Kidney glomerular epithelial cell (primary cell): ENCODE data around the gene CNTN1.

Source experiments
- DNase-seq: peaks from one replicate; lab custom pipeline; 2025; lab: John Stamatoyannopoulos, UW

CNTN1 gene

DNA sequence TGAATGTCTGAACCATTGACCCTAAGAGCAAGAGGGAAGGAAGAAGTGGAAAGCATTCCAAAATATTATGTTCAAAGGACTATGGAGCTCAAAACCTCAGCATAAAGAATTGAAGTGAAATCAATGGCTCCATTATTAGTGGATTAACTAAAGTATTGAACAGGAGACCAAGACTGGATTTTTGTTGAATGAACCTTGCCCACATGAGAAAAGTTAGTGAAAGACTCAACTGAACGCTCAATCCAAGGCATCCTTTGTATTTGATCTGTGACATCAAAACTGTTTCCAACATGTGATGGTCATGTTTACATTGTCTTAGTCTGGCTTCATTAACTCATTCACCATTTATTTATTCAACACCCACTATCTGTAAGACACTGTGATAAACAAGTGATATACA is 161.0 kb downstream of the CNTN1 start:
- DNase-seq, result no peak

DNA sequence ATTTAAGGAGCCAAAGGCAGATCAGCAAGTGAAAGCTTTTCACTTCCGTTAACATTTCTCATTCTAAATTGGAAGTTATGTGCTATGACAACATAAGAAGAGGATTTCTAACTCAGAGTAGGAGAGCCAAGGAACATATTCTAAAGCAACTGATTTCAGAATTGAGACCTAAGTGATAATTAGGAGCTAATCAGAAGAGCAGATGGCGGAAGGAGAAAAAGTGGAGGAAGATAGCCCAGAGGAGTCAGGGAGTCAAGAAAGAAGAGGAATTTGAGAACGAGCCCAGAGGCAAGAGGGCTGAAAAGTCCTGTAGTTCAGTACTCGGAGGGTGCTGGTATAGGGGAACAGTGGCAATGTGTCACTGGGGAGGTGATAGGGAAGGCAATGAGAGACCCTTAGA is 162.4 kb downstream of the CNTN1 start:
- no peak for DNase-seq

DNA sequence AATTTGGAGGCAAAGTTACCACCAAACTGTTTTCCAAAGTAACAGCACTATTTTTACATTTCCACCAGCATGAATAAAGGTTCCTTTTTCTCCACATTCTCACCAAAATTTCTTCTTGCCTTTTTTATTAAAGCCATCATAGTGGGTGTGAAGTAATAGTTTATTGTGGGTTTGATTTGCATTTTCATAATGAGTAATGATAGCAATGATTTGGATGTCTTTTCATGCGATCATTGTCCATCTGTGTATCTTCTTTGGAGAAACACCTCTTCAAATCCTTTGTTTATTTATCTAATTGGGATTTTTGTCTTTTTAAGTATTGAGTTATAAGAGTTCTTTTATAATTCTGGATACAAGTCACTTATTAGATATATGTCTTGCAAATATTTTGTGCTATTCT is 172.7 kb downstream of the CNTN1 start:
- no peak for DNase-seq

DNA sequence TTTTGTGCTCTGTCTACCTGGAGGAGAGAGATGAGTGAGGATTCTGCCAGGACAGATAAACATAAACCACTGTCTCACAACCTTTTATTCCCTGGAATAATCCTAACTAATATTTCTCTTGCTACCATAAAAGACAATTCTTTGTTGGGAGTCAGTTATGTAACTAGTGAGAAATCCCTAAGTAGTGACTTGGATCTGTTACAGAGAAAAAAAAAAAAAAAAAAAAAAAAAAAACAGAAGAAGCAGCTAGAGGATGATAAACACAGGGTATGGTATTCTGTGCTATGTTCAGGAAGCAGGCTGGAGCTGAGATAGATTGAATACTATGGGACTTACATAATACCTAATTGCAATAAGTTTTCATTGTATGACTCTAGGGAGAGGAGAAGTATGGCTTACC is 178.7 kb downstream of the CNTN1 start:
- no peak for DNase-seq

- DNase-seq, result no peak
Observed at GRCh38 chr12:40874868-40875267, 182.6 kb downstream of the CNTN1 start.

GRCh38 chr12:40889329-40889728 is 197.1 kb downstream of the CNTN1 start:
- DNase-seq, result no peak

DNA sequence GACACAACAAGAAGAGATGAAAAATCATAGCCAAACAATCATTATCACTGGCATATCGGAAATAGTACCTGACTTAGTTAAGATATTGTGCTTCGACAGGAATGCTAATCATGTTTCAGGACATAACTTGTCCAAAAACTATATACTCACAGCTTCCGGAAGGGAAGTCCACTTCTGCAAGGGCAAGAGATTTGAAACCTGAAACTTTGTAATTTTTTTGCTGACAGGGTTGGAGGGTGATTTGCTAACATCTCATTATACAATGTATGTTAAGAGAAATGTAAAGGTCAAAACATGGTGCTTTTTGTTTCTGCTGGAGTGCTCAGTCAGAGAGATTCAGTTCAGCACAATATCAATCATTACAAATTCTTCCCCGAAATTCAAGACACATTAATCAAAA is 200.3 kb downstream of the CNTN1 start:
- no peak for DNase-seq

DNA sequence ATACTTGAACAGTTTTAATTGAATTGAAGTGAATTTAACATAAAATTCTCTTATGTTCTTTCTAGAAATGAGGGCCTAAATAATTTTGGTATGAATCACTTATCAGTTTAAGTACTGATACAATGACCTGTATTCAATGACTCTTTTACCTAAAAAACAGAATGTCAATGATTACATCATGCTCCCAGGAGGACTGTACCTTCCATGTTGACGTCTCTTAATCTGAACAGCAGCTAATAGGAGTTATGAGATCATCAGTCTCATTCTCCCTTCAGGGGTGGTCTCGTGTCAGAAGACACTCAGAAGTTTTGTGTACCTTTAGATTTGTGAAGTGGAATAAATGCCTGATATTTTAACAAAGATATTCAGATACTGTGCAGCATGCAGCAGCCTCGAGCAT is 206.3 kb downstream of the CNTN1 start:
- no peak for DNase-seq

- no peak for DNase-seq
Observed at GRCh38 chr12:40903040-40903439, 210.8 kb downstream of the CNTN1 start.

DNA sequence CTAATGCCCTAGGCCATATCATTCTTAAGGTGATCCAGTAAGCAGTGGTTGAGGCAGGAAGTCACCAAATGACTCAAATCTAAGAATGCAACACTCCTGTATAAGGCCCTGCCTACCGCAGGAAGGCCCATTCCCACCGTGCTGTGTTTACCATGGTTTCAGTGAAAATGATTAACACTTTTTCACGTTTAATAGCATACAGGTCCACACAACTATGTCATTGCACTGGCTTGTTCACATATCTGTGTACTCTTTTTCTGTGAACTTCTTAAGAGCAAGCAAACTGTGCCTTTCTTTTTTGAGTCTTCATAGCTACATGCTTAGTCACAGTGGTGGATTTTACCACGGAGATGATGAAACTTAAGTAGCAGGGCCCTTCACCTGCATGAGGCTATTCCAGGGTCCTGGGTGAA is 214.9 kb downstream of the CNTN1 start:
- peak; percentile 5 for DNase-seq

DNA sequence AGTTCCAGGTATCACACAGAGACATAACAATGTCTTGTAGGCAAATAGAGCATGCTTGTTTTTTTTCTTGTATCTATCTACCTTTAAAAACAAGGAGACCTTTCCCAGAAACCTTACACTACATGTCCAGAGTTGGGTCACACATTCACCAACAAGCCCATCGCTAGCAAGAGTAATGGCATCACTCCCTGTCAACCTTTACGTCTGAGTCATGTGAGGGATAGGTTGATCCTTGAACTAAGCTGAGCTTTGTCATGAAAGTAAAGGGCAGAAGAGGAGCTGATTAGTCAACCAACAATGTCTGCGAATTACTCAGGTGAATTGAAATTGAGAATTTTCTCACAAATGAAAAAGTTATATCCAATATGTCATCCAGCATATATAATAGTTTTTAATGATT is 219.4 kb downstream of the CNTN1 start:
- no peak for DNase-seq

DNA sequence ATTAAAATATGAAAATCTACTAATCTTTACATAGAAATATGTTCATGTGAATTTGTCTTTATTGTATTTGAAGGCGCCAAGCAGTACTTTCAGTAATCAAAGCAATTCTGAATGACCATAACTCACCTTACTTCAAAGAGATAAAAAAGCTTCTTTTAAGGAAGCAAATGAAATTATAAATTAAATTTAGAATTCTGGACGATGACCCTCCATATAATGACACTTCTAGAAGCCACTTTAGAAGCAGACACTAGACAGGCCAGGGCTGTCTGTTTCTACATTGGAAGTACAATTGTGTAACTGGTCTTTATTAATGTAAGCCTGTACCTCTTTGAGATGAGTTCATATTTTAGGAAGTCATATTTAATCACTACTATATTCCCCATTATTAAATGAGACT is 222.9 kb downstream of the CNTN1 start:
- DNase-seq, result no peak

DNA sequence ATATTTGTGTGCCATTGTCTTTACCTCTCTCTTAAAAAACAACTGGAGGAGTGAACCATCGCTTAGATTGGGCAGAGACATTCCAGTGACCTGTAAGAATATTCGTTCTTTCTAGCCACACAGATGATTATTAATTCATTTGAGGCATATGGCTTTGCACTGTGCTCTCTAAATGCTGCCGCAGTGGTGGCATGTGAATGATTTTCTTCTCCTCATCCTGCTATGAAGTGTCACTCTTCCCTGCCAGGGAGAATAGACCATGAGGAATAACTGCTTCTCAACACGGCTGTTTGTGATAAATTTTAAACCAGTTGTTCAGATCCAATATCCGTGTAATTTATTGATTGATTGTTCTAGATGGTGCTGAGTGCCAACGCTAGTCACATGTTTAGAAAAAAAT is 225.3 kb downstream of the CNTN1 start:
- DNase-seq, result no peak

DNA sequence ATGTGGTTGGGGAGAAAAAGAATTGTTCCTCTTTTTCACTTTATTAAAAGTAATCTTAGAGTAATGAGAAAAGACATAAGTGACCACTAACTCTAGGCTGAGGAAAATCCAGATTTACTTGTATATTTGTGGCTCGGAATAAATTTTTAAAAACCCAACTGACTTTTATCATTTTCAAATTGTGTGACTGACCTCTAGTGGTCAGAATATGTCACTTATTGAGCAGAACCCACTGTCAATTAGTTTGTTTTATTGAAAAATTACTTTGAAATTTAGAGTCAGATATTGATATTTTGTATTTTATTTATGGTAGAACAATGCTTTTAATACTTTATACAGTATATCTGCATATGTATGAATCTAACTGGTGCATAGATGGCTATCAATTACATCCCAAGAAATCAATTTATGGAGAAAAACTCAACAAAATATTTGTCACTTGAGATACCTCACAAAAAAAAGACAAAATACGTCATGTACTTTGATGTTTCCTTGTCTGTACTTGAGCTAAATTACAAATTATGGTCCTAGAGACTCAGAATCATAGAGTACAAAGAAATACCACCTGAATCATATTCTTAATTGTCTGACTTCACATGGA is 229.4 kb downstream of the CNTN1 start:
- peak; percentile 19 for DNase-seq

DNA sequence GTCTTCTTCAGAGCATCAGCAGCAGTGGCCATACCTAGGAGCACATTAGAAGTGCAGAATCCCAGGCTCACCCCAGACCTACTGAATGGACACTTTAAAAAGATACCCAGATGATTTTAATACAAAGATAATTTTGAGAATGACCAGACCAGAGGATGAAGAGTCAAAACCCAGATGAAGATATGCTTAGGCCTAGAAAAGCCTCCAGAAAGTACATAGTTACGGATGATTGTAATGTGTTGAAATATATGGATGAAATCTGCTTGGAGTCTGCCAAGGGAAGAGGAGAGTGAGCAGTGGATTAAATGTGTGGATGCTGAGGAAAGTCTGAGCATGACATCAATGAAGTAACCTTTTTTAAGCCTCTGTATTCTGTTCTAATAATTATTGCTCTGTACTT is 245.7 kb downstream of the CNTN1 start:
- DNase-seq, result no peak

GRCh38 chr12:40942326-40942725 is 250.1 kb downstream of the CNTN1 start:
- peak; percentile 50 for DNase-seq

GRCh38 chr12:40945772-40946171 is 253.5 kb downstream of the CNTN1 start:
- no peak for DNase-seq

DNA sequence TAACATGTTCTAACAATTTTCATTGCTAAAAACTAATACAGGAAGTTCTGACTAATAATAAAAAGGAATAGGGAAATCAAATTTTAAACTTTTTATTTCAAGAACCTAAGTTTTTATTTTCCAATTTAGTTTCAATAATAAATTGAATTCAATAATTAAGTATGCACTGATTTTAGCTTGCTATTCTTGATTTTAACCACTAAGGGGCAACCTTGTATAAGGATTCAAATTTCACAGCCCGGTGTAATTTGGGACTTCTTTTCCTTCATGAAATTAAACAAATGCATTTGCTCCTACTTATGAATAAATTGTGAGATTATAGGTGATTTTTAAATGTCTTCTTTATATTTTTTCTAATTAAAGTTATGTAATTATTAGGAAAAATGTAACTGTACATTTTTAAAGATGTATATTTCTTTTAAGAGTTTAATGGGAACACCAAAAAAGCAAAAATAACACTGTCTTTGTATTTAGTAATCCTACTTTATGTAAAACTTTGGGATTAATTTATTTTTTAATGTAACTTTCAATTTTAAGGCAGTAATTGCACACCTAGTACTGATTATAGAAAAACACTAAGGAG is 254.5 kb downstream of the CNTN1 start:
- peak; percentile 9 for DNase-seq

DNA sequence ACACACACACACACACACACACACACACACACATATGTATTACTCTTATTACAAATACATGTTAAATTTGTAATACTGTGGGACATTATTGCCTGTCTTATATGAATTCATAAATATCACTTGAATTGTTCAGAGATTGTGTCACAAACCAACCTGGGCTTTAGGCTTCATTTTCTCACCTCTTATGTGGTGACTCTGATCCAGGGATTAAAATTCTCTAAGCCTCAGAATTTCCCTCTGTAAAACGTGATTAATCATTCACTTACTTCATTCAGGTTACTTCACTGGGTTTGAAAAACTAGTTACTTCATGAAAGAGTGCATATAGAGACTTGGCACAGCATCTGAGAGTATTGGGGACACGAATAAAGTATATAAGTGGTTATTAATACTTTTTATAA is 255.6 kb downstream of the CNTN1 start:
- DNase-seq, result no peak

DNA sequence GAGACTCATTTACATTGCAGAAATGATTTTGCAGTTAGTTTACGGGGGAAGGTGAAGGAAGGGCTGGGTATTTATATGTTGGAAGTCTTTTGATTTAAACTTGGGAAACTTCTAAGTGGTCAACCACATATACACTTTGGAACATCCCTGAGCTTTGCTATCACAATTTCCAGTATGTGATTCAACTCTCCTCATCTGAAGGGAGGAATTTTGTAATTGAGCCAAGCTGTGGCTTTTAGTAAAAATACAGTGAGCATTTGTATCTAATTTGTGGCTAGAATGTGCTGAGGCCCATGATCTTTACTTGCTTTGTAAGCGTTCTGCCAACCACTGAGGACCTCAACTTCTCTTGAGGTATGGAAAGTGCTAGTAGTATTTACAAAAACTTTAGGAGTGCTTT is 260.8 kb downstream of the CNTN1 start:
- no peak for DNase-seq

DNA sequence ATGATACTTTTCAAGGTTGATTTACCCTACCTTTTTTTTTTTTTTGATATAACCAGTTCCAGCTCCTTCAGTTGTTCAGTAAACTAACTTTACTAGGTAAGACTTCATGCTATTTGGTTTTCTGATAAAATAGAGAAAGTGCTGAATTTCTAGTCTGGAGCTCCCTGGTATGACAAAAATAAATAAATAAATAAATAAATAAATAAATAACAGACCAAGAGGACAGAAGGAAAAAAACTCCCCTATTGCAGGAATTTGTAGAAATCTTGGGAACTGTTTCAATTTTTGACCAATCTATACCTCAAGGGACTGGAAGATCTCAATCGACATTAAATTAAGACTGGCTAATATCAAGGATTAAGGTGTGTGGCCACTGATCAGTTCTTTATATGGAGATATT is 265.2 kb downstream of the CNTN1 start:
- no peak for DNase-seq

DNA sequence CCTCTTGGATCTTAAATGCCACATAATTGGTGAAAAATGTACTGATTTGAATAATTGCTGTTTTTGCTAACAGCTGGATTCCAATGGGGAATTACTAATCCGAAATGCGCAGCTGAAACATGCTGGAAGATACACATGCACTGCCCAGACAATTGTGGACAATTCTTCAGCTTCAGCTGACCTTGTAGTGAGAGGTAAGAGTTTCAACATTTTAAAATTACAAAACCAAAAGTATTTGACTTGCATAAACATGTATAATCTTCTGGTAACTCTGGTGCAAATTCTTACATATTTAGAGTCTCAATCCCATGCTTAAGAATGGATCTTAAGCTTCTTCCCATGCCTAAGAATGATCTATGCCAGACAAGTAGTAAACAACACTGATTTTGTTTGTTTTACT is 266.8 kb downstream of the CNTN1 start:
- DNase-seq, result no peak

DNA sequence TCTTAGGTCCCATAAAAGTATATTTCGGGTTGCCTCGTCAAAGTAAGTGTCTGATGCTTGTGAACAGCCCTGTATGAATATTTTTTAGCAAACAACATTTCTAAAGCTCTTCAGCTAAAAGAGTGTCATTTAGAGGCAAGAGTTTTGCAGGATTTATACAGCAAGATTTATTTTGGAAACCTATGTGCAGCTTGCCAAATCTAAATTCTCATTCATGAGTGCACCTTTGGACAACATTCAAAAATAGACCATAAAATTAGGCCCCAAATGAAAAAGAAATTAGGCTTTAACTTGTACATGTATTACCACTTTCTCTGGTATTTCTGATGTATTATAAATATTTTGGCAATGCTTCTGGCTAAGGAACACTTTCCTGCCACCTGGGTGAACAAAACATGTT is 271.5 kb downstream of the CNTN1 start:
- no peak for DNase-seq

DNA sequence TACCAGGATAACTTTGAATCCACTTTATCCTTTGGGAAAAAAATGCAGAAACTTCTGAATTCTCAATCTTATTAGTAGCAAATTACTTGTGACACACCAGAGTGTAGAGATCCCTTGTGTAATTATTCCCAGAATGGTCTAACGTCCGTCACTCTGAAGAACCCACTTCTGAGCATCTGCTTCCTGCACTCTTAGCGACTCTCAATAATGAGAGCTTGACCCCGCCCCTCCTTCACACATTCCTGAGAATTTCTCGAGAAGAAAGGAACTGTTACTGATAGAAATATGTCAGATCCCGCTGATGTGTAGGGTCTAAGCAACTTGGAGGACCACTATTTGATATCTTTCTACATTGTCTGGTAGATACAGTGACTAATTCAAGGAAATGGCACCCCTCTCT is 277.6 kb downstream of the CNTN1 start:
- no peak for DNase-seq
